ENCODE results near the gene KCNIP3.

Gene KCNIP3

GRCh38 chr2:95356821-95357700 is 59.9 kb downstream of the KCNIP3 start:
- DNase-seq (ENCODE audit: extremely low spot score): no peak
- POLR2A ChIA-PET: no interaction called here
- CTCF ChIA-PET: no interaction called here
- TF ChIP-seq FOXK2 (IDR thresholded peaks at IDR 0.05): no peak
- no peak for TF ChIP-seq ZNF384 (IDR thresholded peaks at IDR 0.05)
- TF ChIP-seq NFRKB (IDR thresholded peaks at IDR 0.05): no peak
- TF ChIP-seq CTBP1 (IDR thresholded peaks at IDR 0.05; ENCODE audit: borderline replicate concordance): no peak
- TF ChIP-seq ELF4 (IDR thresholded peaks at IDR 0.05): no peak

GRCh38 chr2:95357717-95358280 is 60.7 kb downstream of the KCNIP3 start:
- POLR2A ChIA-PET: no interaction called here
- TF ChIP-seq CTBP1 (IDR thresholded peaks at IDR 0.05; ENCODE audit: borderline replicate concordance) (no peak), HDGF (IDR thresholded peaks at IDR 0.05; ENCODE audit: borderline replicate concordance) (no peak), SP1 (IDR thresholded peaks at IDR 0.05) (no peak), ARNT (IDR thresholded peaks at IDR 0.05) (no peak), PKNOX1 (IDR thresholded peaks at IDR 0.05) (no peak), FOXK2 (IDR thresholded peaks at IDR 0.05) (no peak), BHLHE40 (IDR thresholded peaks at IDR 0.05; ENCODE audit: borderline replicate concordance) (no peak), FOXM1 (IDR thresholded peaks at IDR 0.05; ENCODE audit: borderline replicate concordance) (no peak), FOXA1 (IDR thresholded peaks at IDR 0.05) (no peak), NFRKB (IDR thresholded peaks at IDR 0.05) (no peak), SUZ12 (IDR thresholded peaks at IDR 0.05) (no peak), L3MBTL2 (conservative IDR thresholded peaks at IDR 0.05) (no peak), ELF4 (IDR thresholded peaks at IDR 0.05) (no peak), TARDBP (IDR thresholded peaks at IDR 0.05) (no peak), ZNF384 (IDR thresholded peaks at IDR 0.05) (no peak), LEF1 (IDR thresholded peaks at IDR 0.05; ENCODE audit: borderline replicate concordance) (no peak)
- no peak for DNase-seq (ENCODE audit: extremely low spot score)
- CTCF ChIA-PET: no interaction called here

- DNase-seq (ENCODE audit: extremely low spot score): no peak
- ChIA-PET POLR2A (no interaction called here), CTCF (interaction anchor here (0.5 kb wide), 1 partner anchor 28 kb away, joined by 3 read pairs; no protein-coding TSS in a partner anchor)
Measured at GRCh38 chr2:95359031-95359430, 61.9 kb downstream of the KCNIP3 start.

GRCh38 chr2:95359501-95359930 is 62.4 kb downstream of the KCNIP3 start:
- ChIA-PET POLR2A (no interaction called here), CTCF (no interaction called here)
- TF ChIP-seq TARDBP (IDR thresholded peaks at IDR 0.05) (no peak), SP1 (IDR thresholded peaks at IDR 0.05) (no peak), HDGF (IDR thresholded peaks at IDR 0.05; ENCODE audit: borderline replicate concordance) (no peak)
- no peak for DNase-seq (ENCODE audit: extremely low spot score)

More at GRCh38 chr2:95359031-95359430, 61.9 kb downstream of the KCNIP3 start:
- TF ChIP-seq BHLHE40 (IDR thresholded peaks at IDR 0.05; ENCODE audit: borderline replicate concordance) (no peak), ELF4 (IDR thresholded peaks at IDR 0.05) (no peak), ARNT (IDR thresholded peaks at IDR 0.05) (no peak), SP1 (IDR thresholded peaks at IDR 0.05) (no peak), FOXM1 (IDR thresholded peaks at IDR 0.05; ENCODE audit: borderline replicate concordance) (no peak), SUZ12 (IDR thresholded peaks at IDR 0.05) (no peak), NFRKB (IDR thresholded peaks at IDR 0.05) (no peak), HDGF (IDR thresholded peaks at IDR 0.05; ENCODE audit: borderline replicate concordance) (no peak), PKNOX1 (IDR thresholded peaks at IDR 0.05) (no peak), TARDBP (IDR thresholded peaks at IDR 0.05) (no peak), FOXK2 (IDR thresholded peaks at IDR 0.05) (no peak), LEF1 (IDR thresholded peaks at IDR 0.05; ENCODE audit: borderline replicate concordance) (no peak), ZNF384 (IDR thresholded peaks at IDR 0.05) (no peak), CTBP1 (IDR thresholded peaks at IDR 0.05; ENCODE audit: borderline replicate concordance) (no peak)

GRCh38 chr2:95361216-95361980 is 64.3 kb downstream of the KCNIP3 start:
- TF ChIP-seq SUZ12 (IDR thresholded peaks at IDR 0.05): no peak
- no peak for TF ChIP-seq FOXA1 (IDR thresholded peaks at IDR 0.05)
- no peak for TF ChIP-seq BHLHE40 (IDR thresholded peaks at IDR 0.05; ENCODE audit: borderline replicate concordance)
- TF ChIP-seq LEF1 (IDR thresholded peaks at IDR 0.05; ENCODE audit: borderline replicate concordance): no peak
- TF ChIP-seq ARNT (IDR thresholded peaks at IDR 0.05): no peak
- TF ChIP-seq SP1 (IDR thresholded peaks at IDR 0.05): no peak
- no peak for TF ChIP-seq NFRKB (IDR thresholded peaks at IDR 0.05)
- no peak for TF ChIP-seq HDGF (IDR thresholded peaks at IDR 0.05; ENCODE audit: borderline replicate concordance)
- TF ChIP-seq FOXK2 (IDR thresholded peaks at IDR 0.05): no peak
- no peak for TF ChIP-seq PKNOX1 (IDR thresholded peaks at IDR 0.05)
- TF ChIP-seq FOXM1 (IDR thresholded peaks at IDR 0.05; ENCODE audit: borderline replicate concordance): no peak
- no peak for TF ChIP-seq ELF4 (IDR thresholded peaks at IDR 0.05)
- TF ChIP-seq ZNF384 (IDR thresholded peaks at IDR 0.05): no peak
- no peak for TF ChIP-seq TARDBP (IDR thresholded peaks at IDR 0.05)
- no peak for TF ChIP-seq CTBP1 (IDR thresholded peaks at IDR 0.05; ENCODE audit: borderline replicate concordance)
- TF ChIP-seq L3MBTL2 (conservative IDR thresholded peaks at IDR 0.05): no peak
- no peak for DNase-seq (ENCODE audit: extremely low spot score)
- POLR2A ChIA-PET: no interaction called here
- CTCF ChIA-PET: no interaction called here
